Endothelial cell (in vitro differentiated cells): Measurements from ENCODE around the gene LRCH1. TPM values are rescaled to one million over a fixed set of nuclear protein-coding genes. Genes with fewer than 3 reads are reported as not detected.

Experiments
- DNase-seq: peaks from one replicate; pipeline ENCODE4 v3.0.0; 2021; ENCODE audit warnings: low spot score
- H3K27ac Mint-ChIP-seq: one replicate; pipeline ENCODE4 v1.8.0; 2021; ENCODE audit warnings: mixed read lengths, inconsistent platforms; ENCODE audit not compliant: unreplicated experiment
- H3K27me3 Mint-ChIP-seq: one replicate; pipeline ENCODE4 v1.8.0; 2021; ENCODE audit warnings: mild to moderate bottlenecking, moderate library complexity, mixed read lengths, inconsistent platforms; ENCODE audit not compliant: unreplicated experiment
- H3K36me3 Mint-ChIP-seq: one replicate; pipeline ENCODE4 v1.8.0; 2021; ENCODE audit warnings: mild to moderate bottlenecking, low read depth, mixed read lengths, inconsistent platforms; ENCODE audit not compliant: unreplicated experiment
- H3K4me1 Mint-ChIP-seq: one replicate; pipeline ENCODE4 v1.8.0; 2021; ENCODE audit warnings: mild to moderate bottlenecking, mixed read lengths, inconsistent platforms; ENCODE audit not compliant: unreplicated experiment
- H3K4me3 Mint-ChIP-seq: one replicate; pipeline ENCODE4 v1.8.0; 2021; ENCODE audit warnings: mild to moderate bottlenecking, mixed read lengths, inconsistent platforms; ENCODE audit not compliant: unreplicated experiment
- H3K9me3 Mint-ChIP-seq: one replicate; pipeline ENCODE4 v1.8.0; 2021; ENCODE audit warnings: mixed read lengths, inconsistent platforms; ENCODE audit not compliant: unreplicated experiment
- CTCF ChIP-seq: fragments of 200-600 bp; sonication (generic); IDR thresholded peaks from one replicate; pipeline ENCODE4 v1.5.0; 2021; ENCODE audit warnings: antibody characterized with exemption; ENCODE audit not compliant: unreplicated experiment
- total RNA-seq: library from RNA; stranded (reverse); fragmentation: NEBNext Ultra II Directional; extraction: Animal tissue kit (Norgen Biotek cat#: 25700); gene quantifications from one replicate; pipeline ENCODE4 v1.2.1, GENCODE V29; 2021; ENCODE audit not compliant: unreplicated experiment

The LRCH1 gene
- total RNA-seq, 1 donor from 2014 or later, result 45.6 TPM

GRCh38 chr13:46641274-46642081 lies 88.5 kb downstream of the LRCH1 start:
- Mint-ChIP-seq H3K27me3 (peaks cover 4% of the 10 kb centered on the region), H3K27ac (peak overlapping the region; percentile 2), H3K36me3 (peaks cover 8% of the 10 kb centered on the region), H3K4me1 (peaks cover 55% of the 10 kb centered on the region), H3K9me3 (no peaks in the 10 kb centered on the region), H3K4me3 (no peak overlapping the region)
- DNase-seq, result no peak
- TF ChIP-seq CTCF, result no peak

GRCh38 chr13:46642254-46642653 lies 89.3 kb downstream of the LRCH1 start:
- peaks cover 5% of the 10 kb centered on the region for H3K36me3 Mint-ChIP-seq
- no peak for TF ChIP-seq CTCF
- peaks cover 3% of the 10 kb centered on the region for H3K27me3 Mint-ChIP-seq
- H3K27ac Mint-ChIP-seq, result no peak overlapping the region
- DNase-seq, result no peak
- H3K4me1 Mint-ChIP-seq, result peaks cover 48% of the 10 kb centered on the region
- no peaks in the 10 kb centered on the region for H3K9me3 Mint-ChIP-seq
- no peak overlapping the region for H3K4me3 Mint-ChIP-seq

- Mint-ChIP-seq H3K27ac (peak overlapping the region; percentile 19), H3K27me3 (peaks cover 3% of the 10 kb centered on the region), H3K4me3 (no peak overlapping the region), H3K4me1 (peaks cover 49% of the 10 kb centered on the region), H3K9me3 (no peaks in the 10 kb centered on the region), H3K36me3 (peaks cover 5% of the 10 kb centered on the region)
- no peak for TF ChIP-seq CTCF
- DNase-seq, result no peak
Measured at GRCh38 chr13:46643165-46643777, 90.3 kb downstream of the LRCH1 start.

GRCh38 chr13:46644816-46645215 lies 91.8 kb downstream of the LRCH1 start:
- Mint-ChIP-seq H3K36me3 (peaks cover 5% of the 10 kb centered on the region), H3K4me3 (no peak overlapping the region), H3K27me3 (peaks cover 3% of the 10 kb centered on the region), H3K4me1 (peaks cover 52% of the 10 kb centered on the region), H3K27ac (no peak overlapping the region), H3K9me3 (no peaks in the 10 kb centered on the region)
- no peak for DNase-seq
- TF ChIP-seq CTCF, result no peak

- H3K9me3 Mint-ChIP-seq, result no peaks in the 10 kb centered on the region
- H3K4me3 Mint-ChIP-seq, result no peak overlapping the region
- H3K36me3 Mint-ChIP-seq, result peaks cover 3% of the 10 kb centered on the region
- peaks cover 43% of the 10 kb centered on the region for H3K4me1 Mint-ChIP-seq
- peaks cover 3% of the 10 kb centered on the region for H3K27me3 Mint-ChIP-seq
- no peak for DNase-seq
- no peak overlapping the region for H3K27ac Mint-ChIP-seq
- TF ChIP-seq CTCF, result no peak
Measured at GRCh38 chr13:46647512-46648065, 94.6 kb downstream of the LRCH1 start.
